ENCODE data around the gene DNAAF1.
"Not testable (repeated sequence)": the region's sequence is repeated elsewhere in the genome, so short reads cannot be mapped to it uniquely, and the experiment has no call there.

Gene DNAAF1

GRCh38 chr16:84205976-84206691, 61.0 kb downstream of the DNAAF1 start:
- Histone ChIP-seq H3K27me3 (ENCODE audit: low read depth) (no peaks in the 10 kb centered on the region), H3K4me1 (no peaks in the 10 kb centered on the region), H3K4me3 (no peak overlapping the region), H3K36me3 (replicated peaks) (no peaks in the 10 kb centered on the region), H3K9me3 (no peaks in the 10 kb centered on the region)
- in situ Hi-C loops (cut with MboI; ENCODE audit: low sequenced_read_pairs) = no loop called here
- DNase-seq (ENCODE audit: low spot score in 2 of 2) = no peak

DNA sequence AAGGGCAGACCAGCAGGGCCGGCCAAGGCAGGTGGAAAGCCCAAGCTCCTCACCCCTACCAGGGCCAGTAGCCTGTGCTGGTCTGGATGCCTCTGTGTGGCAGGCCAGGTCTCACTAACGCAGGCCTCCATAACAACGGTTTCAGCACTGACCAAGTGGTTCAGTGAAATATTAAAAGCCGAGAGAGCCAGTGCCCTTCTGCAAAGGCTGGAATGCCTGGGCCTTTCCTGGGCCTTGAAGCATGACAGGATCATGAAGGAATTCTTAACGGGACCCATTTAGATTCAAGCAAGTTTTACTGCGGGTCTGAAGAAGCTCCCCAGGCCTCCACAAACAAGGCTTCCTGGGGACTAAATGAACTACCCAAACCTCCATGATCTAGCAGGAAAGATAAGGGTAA, 62.1 kb downstream of the DNAAF1 start:
- no peak for DNase-seq (ENCODE audit: low spot score in 2 of 2)
- Histone ChIP-seq H3K36me3 (replicated peaks) (no peaks in the 10 kb centered on the region), H3K4me1 (no peaks in the 10 kb centered on the region), H3K4me3 (no peak overlapping the region), H3K9me3 (no peaks in the 10 kb centered on the region), H3K27me3 (ENCODE audit: low read depth) (no peaks in the 10 kb centered on the region)
- in situ Hi-C loops (cut with MboI; ENCODE audit: low sequenced_read_pairs) = no loop called here

DNA sequence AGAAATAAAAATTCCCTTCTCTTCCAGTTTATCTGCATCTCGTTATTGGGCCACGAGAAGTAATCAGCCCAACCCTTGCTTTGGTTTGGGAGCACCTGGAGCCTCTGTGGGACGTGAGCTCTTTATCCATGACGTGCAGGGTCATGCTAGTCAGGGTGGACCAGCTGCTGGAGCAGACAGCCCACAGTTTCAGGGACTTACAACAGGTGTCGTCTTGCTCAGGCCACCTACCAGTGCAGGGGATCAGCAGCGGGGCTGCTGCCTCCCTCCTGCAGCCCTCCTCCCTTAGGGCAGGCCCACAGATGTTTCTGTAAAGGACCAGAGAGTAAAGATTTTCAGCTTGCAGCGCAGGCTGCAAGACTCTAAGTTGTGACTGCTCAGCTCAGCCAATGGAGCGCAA, 62.8 kb downstream of the DNAAF1 start:
- Histone ChIP-seq H3K4me1 (no peaks in the 10 kb centered on the region), H3K27me3 (ENCODE audit: low read depth) (no peaks in the 10 kb centered on the region), H3K36me3 (replicated peaks) (no peaks in the 10 kb centered on the region), H3K9me3 (no peaks in the 10 kb centered on the region), H3K4me3 (no peak overlapping the region)
- no peak for DNase-seq (ENCODE audit: low spot score in 2 of 2)
- in situ Hi-C loops (cut with MboI; ENCODE audit: low sequenced_read_pairs) = no loop called here

GRCh38 chr16:84209989-84210388, 64.9 kb downstream of the DNAAF1 start:
- Histone ChIP-seq H3K9me3 (no peaks in the 10 kb centered on the region), H3K36me3 (replicated peaks) (no peaks in the 10 kb centered on the region), H3K4me1 (no peaks in the 10 kb centered on the region), H3K4me3 (no peak overlapping the region), H3K27me3 (ENCODE audit: low read depth) (no peaks in the 10 kb centered on the region)
- DNase-seq (ENCODE audit: low spot score in 2 of 2) = peak in 1 of 2 experiments; percentile 28
- in situ Hi-C loops (cut with MboI; ENCODE audit: low sequenced_read_pairs) = no loop called here

- DNase-seq (ENCODE audit: low spot score in 2 of 2) = no peak
- Histone ChIP-seq H3K4me3 (no peak overlapping the region), H3K27me3 (ENCODE audit: low read depth) (no peaks in the 10 kb centered on the region)
Observed at GRCh38 chr16:84212154-84212553, 67.0 kb downstream of the DNAAF1 start.

GRCh38 chr16:84212631-84213030, 67.5 kb downstream of the DNAAF1 start:
- Histone ChIP-seq H3K27me3 (ENCODE audit: low read depth) (no peaks in the 10 kb centered on the region), H3K4me1 (no peaks in the 10 kb centered on the region), H3K36me3 (replicated peaks) (no peaks in the 10 kb centered on the region), H3K4me3 (no peak overlapping the region), H3K9me3 (no peaks in the 10 kb centered on the region)
- no peak for DNase-seq (ENCODE audit: low spot score in 2 of 2)
- in situ Hi-C loops (cut with MboI; ENCODE audit: low sequenced_read_pairs) = no loop called here

More at GRCh38 chr16:84212154-84212553, 67.0 kb downstream of the DNAAF1 start:
- Histone ChIP-seq H3K9me3 (no peaks in the 10 kb centered on the region), H3K4me1 (no peaks in the 10 kb centered on the region), H3K36me3 (replicated peaks) (no peaks in the 10 kb centered on the region)
- in situ Hi-C loops (cut with MboI; ENCODE audit: low sequenced_read_pairs) = no loop called here

DNA sequence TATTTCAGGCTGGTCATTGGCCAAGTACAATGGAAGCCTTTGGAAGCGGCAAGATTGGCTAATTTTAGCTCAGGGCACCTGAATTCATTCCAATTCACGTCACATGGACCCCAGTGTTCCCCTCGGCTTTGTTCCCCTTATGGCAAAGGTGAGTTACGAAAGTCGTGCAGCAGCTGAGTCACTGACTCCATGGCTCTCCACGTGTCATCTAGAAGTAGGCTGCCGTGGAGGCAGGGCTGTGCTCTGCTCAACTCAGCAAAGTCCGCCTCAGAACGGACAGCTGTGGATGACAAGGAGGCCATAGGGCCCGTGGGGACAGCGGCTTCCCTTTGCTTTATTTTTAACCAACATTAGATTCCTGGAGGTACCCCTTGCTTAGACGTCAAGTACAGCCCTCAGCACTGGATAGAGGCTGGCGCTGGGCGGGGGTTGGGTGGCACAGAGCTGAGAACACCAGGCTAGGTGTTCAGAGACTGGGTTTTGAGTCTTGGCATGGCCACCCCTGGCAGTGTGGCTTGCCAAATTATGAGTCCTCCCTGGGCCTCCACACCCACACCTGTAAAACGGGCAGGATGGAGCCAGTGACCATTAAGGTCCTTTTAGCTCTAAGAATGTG, 69.5 kb downstream of the DNAAF1 start:
- Histone ChIP-seq H3K4me3 (no peak overlapping the region), H3K4me1 (no peaks in the 10 kb centered on the region), H3K27me3 (ENCODE audit: low read depth) (no peaks in the 10 kb centered on the region), H3K9me3 (no peaks in the 10 kb centered on the region), H3K36me3 (replicated peaks) (no peaks in the 10 kb centered on the region)
- in situ Hi-C loops (cut with MboI; ENCODE audit: low sequenced_read_pairs) = no loop called here
- DNase-seq (ENCODE audit: low spot score in 2 of 2) = no peak

GRCh38 chr16:84215531-84215930, 70.4 kb downstream of the DNAAF1 start:
- no peaks in the 10 kb centered on the region for H3K27me3 ChIP-seq (ENCODE audit: low read depth)
- no peaks in the 10 kb centered on the region for H3K9me3 ChIP-seq
- in situ Hi-C loops (cut with MboI; ENCODE audit: low sequenced_read_pairs) = no loop called here
- no peaks in the 10 kb centered on the region for H3K4me1 ChIP-seq
- no peak for DNase-seq (ENCODE audit: low spot score in 2 of 2)
- no peak overlapping the region for H3K4me3 ChIP-seq
- no peaks in the 10 kb centered on the region for H3K36me3 ChIP-seq (replicated peaks)

DNA sequence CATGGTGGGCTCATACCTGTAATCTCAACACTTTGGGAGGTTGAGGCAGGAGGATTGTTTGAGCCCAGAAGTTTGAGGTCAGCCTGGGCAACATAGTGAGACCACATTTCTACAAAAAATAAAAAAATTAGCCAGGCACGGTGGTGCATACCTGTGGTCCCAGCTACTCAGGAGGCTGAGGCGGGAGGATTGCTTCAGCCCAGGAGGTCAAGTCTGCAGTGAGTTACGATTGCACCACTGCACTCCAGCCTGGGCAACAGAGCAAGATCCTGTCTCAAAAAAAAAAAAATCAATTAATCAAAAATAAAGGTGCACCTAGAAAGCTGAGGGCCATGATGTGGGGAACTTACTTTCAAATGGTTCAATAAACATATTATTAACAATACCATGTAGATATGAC, 71.0 kb downstream of the DNAAF1 start:
- in situ Hi-C loops (cut with MboI; ENCODE audit: low sequenced_read_pairs); H3K27me3 ChIP-seq (ENCODE audit: low read depth); DNase-seq (ENCODE audit: low spot score in 2 of 2); H3K4me3 ChIP-seq; H3K9me3 ChIP-seq; H3K4me1 ChIP-seq; H3K36me3 ChIP-seq (replicated peaks): not testable (repeated sequence)

DNA sequence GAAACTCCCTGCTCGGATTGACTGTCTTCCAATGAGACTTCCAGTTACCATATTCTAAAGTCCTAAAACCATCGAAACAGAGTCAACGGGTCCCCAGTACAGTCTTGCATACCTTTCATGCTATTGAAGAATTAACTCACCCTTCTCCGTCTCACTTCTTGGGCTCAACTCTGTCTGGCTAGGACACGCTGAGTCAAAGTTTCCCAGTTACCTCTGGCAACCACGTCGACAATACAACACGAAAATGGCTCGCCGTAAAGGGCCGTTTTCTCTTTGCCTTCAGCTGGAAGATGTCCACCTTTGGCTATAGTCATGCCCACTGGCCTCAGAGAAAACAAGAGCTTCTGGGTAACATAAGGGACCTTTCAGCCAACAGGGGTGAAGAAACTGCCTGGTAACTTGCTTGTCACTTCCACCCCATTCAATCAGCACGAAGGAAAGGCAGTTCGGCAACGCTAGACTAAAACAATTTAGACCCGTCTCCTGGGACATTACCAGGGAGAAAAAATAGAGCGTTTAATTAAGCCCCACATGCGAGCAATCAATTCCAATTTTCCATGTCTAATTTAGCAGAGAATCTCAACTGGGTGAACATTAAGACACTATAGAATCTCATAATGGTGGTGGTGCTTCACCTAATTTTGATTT, 73.2 kb downstream of the DNAAF1 start:
- no peak for DNase-seq (ENCODE audit: low spot score in 2 of 2)
- no peaks in the 10 kb centered on the region for H3K9me3 ChIP-seq
- in situ Hi-C loops (cut with MboI; ENCODE audit: low sequenced_read_pairs) = no loop called here
- H3K36me3 ChIP-seq (replicated peaks) = no peaks in the 10 kb centered on the region
- no peaks in the 10 kb centered on the region for H3K27me3 ChIP-seq (ENCODE audit: low read depth)
- no peaks in the 10 kb centered on the region for H3K4me1 ChIP-seq
- H3K4me3 ChIP-seq = no peak overlapping the region

DNA sequence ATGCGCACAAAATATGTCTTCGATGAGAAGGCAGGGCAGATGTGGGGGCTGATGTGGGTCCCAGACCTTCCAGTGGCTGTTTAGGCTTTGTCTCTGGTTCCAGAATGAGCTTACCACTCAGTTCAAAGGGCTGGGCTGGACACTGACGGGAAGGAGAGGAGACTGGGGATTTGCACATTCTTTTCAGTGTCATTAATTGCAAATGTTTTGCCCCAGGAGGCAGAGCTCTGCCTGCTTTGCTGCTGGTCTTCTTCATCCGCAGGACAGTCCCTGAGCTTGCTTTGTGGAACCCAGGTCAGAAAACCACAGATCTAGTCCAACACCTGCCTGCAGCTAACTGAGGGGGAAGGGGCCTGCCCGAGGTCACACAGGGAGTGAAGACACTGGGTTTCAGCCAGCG, 73.8 kb downstream of the DNAAF1 start:
- Histone ChIP-seq H3K36me3 (replicated peaks) (no peaks in the 10 kb centered on the region), H3K4me3 (no peak overlapping the region), H3K27me3 (ENCODE audit: low read depth) (no peaks in the 10 kb centered on the region), H3K9me3 (no peaks in the 10 kb centered on the region), H3K4me1 (no peaks in the 10 kb centered on the region)
- DNase-seq (ENCODE audit: low spot score in 2 of 2) = no peak
- in situ Hi-C loops (cut with MboI; ENCODE audit: low sequenced_read_pairs) = no loop called here

DNA sequence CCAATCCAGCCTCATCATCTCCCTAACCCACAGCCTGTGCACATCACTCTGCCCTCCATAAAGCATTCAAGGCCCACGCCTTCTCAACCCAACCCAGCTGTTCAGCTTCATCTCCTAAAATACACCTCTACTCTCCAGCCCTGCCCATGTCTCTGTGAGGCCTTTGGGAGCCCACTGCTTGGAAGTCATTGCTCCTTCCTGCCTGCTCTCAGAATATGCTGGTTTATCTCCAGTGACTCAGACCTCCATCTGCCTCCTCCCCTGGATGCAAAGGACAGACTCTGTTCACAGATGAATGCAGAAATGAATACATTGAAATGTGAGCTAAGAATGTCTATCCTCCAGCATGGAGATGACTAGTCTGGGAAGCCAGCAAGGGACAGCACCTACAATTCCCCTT, 75.7 kb downstream of the DNAAF1 start:
- H3K4me1 ChIP-seq = no peaks in the 10 kb centered on the region
- H3K4me3 ChIP-seq = no peak overlapping the region
- H3K27me3 ChIP-seq (ENCODE audit: low read depth) = no peaks in the 10 kb centered on the region
- H3K9me3 ChIP-seq = no peaks in the 10 kb centered on the region
- H3K36me3 ChIP-seq (replicated peaks) = no peaks in the 10 kb centered on the region
- no peak for DNase-seq (ENCODE audit: low spot score in 2 of 2)
- in situ Hi-C loops (cut with MboI; ENCODE audit: low sequenced_read_pairs) = no loop called here

- no peak overlapping the region for H3K4me3 ChIP-seq
- H3K4me1 ChIP-seq = no peaks in the 10 kb centered on the region
- H3K36me3 ChIP-seq (replicated peaks) = no peaks in the 10 kb centered on the region
- in situ Hi-C loops (cut with MboI; ENCODE audit: low sequenced_read_pairs) = no loop called here
- DNase-seq (ENCODE audit: low spot score in 2 of 2) = no peak
- H3K9me3 ChIP-seq = no peaks in the 10 kb centered on the region
- H3K27me3 ChIP-seq (ENCODE audit: low read depth) = no peaks in the 10 kb centered on the region
Observed at GRCh38 chr16:84223456-84223855, 78.3 kb downstream of the DNAAF1 start.

GRCh38 chr16:84224554-84224953, 79.4 kb downstream of the DNAAF1 start:
- no peaks in the 10 kb centered on the region for H3K9me3 ChIP-seq
- no peaks in the 10 kb centered on the region for H3K36me3 ChIP-seq (replicated peaks)
- no peak for DNase-seq (ENCODE audit: low spot score in 2 of 2)
- H3K27me3 ChIP-seq (ENCODE audit: low read depth) = no peaks in the 10 kb centered on the region
- H3K4me3 ChIP-seq = no peak overlapping the region
- H3K4me1 ChIP-seq = no peaks in the 10 kb centered on the region
- in situ Hi-C loops (cut with MboI; ENCODE audit: low sequenced_read_pairs) = no loop called here
